Left ventricle myocardium inferior (tissue), 1 donor: Measurements from ENCODE around the gene IGFBP4. TPM values are rescaled to one million over a fixed set of nuclear protein-coding genes. Genes with fewer than 3 reads are reported as not detected.

Experiments
- DNase-seq: peaks from one replicate; pipeline ENCODE4 v3.0.0-alpha.2; 2020
- H3K27ac ChIP-seq: fragments of 200-600 bp; replicated peaks from 2 replicates; pipeline ENCODE4 v1.8.0; 2021
- H3K27me3 ChIP-seq: fragments of 200-600 bp; 2 replicates; pipeline ENCODE4 v1.8.0; 2021; ENCODE audit warnings: low read depth
- H3K36me3 ChIP-seq: fragments of 200-600 bp; 2 replicates; pipeline ENCODE4 v1.8.0; 2021
- H3K4me1 ChIP-seq: fragments of 200-600 bp; 2 replicates; pipeline ENCODE4 v1.8.0; 2021
- H3K4me3 ChIP-seq: fragments of 200-600 bp; 2 replicates; pipeline ENCODE4 v1.8.0; 2021; ENCODE audit warnings: mild to moderate bottlenecking, moderate library complexity
- H3K9me3 ChIP-seq: fragments of 200-600 bp; replicated peaks from 2 replicates; pipeline ENCODE4 v1.8.0; 2021
- CTCF ChIP-seq: fragments of 200-600 bp; IDR thresholded peaks from 2 replicates; pipeline ENCODE4 v1.8.0; 2021; ENCODE audit warnings: antibody characterized with exemption, mild to moderate bottlenecking, borderline replicate concordance
- intact Hi-C: fragments of 100-400 bp; cut with micrococcal nuclease; formaldehyde crosslinking; loops from one replicate; pipeline ENCODE4 v1.11.0; 2022
- total RNA-seq: library from RNA; stranded (reverse); fragmentation: NEBNext Ultra II Directional; extraction: Animal tissue kit (Norgen Biotek cat#: 25700); gene quantifications from one replicate; pipeline ENCODE4 v1.2.1, GENCODE V29; 2021
- donor health status: DM: no; HTN: yes; CAD: no; lungs with severe emphysema.

The IGFBP4 gene
- total RNA-seq, 1 donor from 2014 or later = 130 TPM

GRCh38 chr17:40453881-40454612 is 10.8 kb downstream of the IGFBP4 start:
- DNase-seq = no peak
- Histone ChIP-seq H3K4me3 (no peak overlapping the region), H3K36me3 (peaks cover 52% of the 10 kb centered on the region), H3K27ac (peak overlapping the region; percentile 97), H3K4me1 (peaks cover 96% of the 10 kb centered on the region), H3K27me3 (no peaks in the 10 kb centered on the region), H3K9me3 (no peaks in the 10 kb centered on the region)
- intact Hi-C loops = no loop called here
- TF ChIP-seq CTCF = no peak

GRCh38 chr17:40454613-40454995 is 11.4 kb downstream of the IGFBP4 start:
- no peak for DNase-seq

GRCh38 chr17:40456396-40456951 is 13.2 kb downstream of the IGFBP4 start:
- intact Hi-C loops = no loop called here

More at GRCh38 chr17:40454613-40454995, 11.4 kb downstream of the IGFBP4 start:
- peaks cover 96% of the 10 kb centered on the region for H3K4me1 ChIP-seq
- TF ChIP-seq CTCF = no peak
- H3K27ac ChIP-seq = peak overlapping the region; percentile 97
- no peak overlapping the region for H3K4me3 ChIP-seq
- peaks cover 52% of the 10 kb centered on the region for H3K36me3 ChIP-seq
- H3K27me3 ChIP-seq = no peaks in the 10 kb centered on the region
- H3K9me3 ChIP-seq = no peaks in the 10 kb centered on the region
- intact Hi-C loops = no loop called here

GRCh38 chr17:40457369-40457768 is 14.1 kb downstream of the IGFBP4 start:
- Histone ChIP-seq H3K4me3 (peak overlapping the region; percentile 27), H3K27ac (peak overlapping the region; percentile 63), H3K27me3 (no peaks in the 10 kb centered on the region), H3K9me3 (no peaks in the 10 kb centered on the region), H3K4me1 (peaks cover 96% of the 10 kb centered on the region), H3K36me3 (peaks cover 52% of the 10 kb centered on the region)
- no peak for DNase-seq
- intact Hi-C loops = no loop called here
- no peak for TF ChIP-seq CTCF

More at GRCh38 chr17:40456396-40456951, 13.2 kb downstream of the IGFBP4 start:
- Histone ChIP-seq H3K4me1 (peaks cover 96% of the 10 kb centered on the region), H3K27ac (peak overlapping the region; percentile 63), H3K9me3 (no peaks in the 10 kb centered on the region), H3K4me3 (no peak overlapping the region), H3K27me3 (no peaks in the 10 kb centered on the region), H3K36me3 (peaks cover 52% of the 10 kb centered on the region)
- no peak for TF ChIP-seq CTCF
- no peak for DNase-seq

- Histone ChIP-seq H3K4me1 (peaks cover 96% of the 10 kb centered on the region), H3K36me3 (peaks cover 48% of the 10 kb centered on the region), H3K9me3 (no peaks in the 10 kb centered on the region), H3K27me3 (no peaks in the 10 kb centered on the region), H3K4me3 (peak overlapping the region; percentile 27), H3K27ac (peak overlapping the region; percentile 63)
- DNase-seq = no peak
- intact Hi-C loops = no loop called here
- TF ChIP-seq CTCF = no peak
Measured at GRCh38 chr17:40457964-40458791, 14.9 kb downstream of the IGFBP4 start.
